ENCODE results near the gene CYSRT1.

Gene CYSRT1

GRCh38 chr9:137227054-137227852, 2.3 kb downstream of the CYSRT1 start, which contains the start of gene RNF224:
RNF224 (plus strand) TSS chr9:137227502; CDS start chr9:137228336, 834 bp downstream.
- DNase-seq: peak; percentile 39 to 86

GRCh38 chr9:137227853-137228505, 3.0 kb downstream of the CYSRT1 start:
- DNase-seq: no peak

DNA sequence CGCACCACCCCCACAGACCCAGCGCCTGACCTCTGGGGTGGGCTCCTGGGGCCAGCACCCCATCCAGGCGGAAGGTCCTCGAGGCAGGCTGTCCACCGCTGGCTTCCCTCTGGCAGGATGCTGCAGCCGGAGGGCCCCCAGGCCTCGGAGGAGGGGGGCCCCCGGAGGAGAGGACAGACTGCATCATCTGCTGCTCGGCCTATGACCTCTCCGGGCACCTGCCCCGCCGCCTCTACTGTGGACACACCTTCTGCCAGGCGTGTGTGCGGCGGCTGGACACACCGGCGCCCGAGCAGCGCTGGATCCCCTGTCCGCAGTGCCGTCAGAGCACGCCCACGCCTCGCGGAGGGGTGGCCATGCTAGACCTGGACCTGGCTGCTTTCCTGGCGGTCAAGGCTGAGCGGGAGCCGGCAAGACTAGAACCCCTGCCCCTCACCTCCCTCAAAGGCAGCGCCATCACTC, 3.6 kb downstream of the CYSRT1 start:
- DNase-seq: no peak

DNA sequence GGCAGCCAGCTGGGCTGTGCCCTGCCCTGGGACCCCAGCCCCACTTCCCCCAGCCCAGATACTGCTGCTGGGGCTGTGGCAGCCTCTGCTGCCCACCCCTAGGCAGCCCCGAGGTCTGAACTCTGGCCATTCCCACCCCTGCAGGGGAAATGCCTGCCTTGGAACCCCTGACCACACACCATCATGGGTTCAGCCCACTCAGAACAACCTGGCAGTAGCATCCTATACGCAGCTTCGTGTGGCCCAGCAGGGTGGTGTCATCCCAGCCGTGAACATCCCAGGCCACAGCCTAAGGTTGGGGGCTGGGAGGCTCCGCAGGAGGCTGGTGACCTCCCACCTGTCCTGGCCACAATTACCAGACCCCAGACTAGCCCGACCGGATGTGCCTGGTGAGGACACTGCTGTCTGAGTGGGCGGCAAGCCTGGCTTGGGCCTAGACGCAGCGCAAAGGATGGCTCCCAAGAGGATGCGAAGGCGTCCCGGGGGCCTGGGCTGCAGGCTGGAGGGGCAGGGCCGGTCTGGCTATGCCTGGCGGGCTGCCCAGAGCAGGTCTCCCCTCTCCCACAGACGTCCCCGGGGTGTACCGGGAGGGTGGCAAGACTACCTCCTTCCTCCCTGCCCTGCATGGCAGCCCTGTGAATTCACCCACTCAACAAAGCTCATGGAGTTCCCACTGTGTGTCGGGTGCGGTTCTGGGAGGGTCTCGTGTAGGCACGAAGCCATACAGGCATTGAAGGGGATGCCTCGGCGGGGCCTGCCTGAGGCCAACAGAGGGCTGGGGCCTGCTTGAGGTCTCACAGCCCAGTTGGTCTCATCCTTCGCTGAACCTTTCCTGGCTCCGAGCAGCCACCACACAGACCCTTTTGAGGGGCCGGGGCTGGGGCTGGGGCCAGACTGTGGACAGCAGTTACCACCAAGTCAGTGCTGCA, 4.3 kb downstream of the CYSRT1 start:
- DNase-seq: no peak

DNA sequence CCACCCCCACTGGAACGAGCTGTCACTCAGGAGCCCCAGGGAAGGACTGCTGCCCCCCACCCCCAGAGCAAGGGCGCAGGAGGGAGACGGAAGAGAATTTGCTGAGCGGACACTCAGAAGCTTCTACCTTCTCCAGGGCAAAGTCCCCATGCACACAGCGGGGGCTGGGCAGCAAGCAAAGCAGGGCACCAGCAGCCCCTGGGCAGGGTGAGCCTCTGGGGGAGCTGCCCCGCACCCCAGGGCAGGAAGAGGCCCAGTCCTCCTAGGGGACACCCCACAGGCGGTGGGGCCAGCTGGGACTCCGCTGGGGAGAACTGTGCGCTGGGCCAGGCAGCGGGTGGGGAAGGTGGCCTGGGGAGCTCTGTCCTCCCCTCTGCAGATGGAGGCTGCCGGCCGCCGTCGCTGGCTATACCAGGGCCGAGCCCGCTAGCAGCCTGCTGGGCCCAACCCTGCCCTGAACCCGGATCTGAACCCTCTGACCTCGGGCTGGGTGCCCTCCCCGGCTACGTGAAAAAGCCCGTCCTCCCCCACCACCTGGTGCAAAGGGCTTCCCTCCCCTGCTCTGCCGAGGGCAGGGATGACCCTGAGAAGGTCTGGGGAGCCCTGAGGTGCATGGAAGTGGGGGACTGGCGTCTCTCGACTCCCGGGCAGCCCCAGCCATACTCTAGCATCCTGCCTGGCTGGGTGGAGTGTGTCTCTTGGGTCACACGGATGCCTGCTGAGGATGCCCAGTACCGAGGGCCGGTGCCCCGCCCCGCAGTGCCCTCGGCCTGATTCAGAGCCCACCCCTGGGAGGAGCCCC, 5.1 kb downstream of the CYSRT1 start:
- no peak for DNase-seq

DNA sequence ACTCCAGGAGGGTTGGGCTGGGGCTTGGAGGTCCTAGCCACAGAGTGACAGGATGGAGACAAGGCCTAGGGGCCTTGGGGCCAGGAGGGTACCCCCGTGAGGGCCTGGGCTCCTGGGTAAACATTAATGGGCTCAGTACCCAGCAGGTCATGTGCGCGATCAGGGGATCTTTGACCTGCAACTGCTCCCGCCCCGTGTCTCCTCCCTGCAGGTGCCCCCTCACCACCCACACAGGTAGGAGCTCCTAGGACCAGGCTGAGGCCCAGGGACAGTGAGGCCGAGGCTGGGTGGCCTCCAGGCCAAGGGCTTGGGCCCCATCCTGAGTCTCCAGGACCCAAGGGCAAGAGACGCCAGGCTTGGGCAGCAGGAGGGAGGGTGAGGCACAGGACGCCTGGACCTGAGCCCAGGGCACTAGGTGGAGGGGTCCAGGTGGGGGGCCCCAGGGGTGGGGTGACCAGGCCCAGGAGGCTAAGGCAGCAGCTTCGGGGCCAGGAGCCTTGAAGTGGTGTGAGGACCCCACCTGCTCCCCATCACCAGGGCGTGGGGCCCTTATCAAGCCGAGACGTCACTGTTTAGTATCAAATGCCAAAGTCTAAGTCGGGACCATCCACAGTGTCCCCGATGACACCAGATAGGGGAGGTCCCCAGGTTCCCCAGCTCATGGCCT, 5.9 kb downstream of the CYSRT1 start, which contains the start of gene SLC34A3:
SLC34A3 (plus strand) TSS at position 197 of the 667 bp plus-strand sequence. CDS start 802 bp downstream, outside the sequence.
- DNase-seq: no peak

DNA sequence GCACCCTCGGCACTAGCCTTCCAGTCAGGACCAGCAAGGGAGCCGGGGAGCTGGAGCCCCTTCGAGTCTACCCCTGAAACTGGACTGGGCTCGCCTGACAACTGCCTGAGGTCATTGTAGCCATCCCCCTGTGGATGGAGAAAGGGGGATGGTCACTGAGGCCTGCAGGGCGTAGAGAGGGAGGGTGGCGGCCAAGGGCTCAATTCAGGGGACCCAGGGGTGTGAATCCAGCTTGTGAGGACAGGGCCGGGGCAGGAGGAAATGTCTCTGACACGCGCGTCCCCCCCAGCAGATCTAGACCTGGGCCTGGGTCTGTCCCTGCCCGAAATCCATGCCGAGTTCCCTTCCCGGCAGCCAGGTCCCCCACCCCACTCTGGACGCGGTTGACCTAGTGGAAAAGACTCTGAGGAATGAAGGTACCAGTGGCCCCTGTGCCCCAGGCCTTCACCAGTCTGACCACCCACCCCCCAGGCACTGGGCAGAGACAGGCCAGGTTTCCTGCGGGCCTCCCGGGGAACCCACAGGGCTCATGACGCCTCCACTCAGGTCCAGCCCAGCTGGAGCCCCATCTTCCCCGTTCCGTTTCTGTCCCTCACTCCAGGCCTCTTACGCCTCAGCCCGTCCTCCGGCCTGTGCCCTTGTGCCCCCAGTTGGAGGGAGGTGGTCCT, 6.5 kb downstream of the CYSRT1 start:
- no peak for DNase-seq

DNA sequence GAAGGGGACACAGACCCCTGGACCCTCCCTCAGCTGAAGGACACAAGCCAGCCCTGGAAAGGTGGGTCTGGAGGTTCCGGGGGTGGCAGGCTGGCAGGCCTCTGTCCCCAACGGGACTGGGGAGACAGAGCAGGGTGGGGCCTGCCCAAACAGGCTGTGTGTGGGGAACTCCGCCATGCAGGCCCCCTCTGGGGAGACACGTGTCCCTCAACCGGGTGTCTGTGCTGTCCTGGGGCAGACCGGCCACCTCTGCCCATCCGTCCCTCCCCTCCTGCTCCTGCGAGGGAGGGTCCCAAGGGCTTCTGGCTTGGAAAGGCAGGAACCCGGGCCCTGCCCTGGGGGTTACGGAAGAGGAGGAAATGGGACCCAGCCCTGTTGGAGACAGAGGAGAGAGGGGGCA, 7.1 kb downstream of the CYSRT1 start:
- no peak for DNase-seq

DNA sequence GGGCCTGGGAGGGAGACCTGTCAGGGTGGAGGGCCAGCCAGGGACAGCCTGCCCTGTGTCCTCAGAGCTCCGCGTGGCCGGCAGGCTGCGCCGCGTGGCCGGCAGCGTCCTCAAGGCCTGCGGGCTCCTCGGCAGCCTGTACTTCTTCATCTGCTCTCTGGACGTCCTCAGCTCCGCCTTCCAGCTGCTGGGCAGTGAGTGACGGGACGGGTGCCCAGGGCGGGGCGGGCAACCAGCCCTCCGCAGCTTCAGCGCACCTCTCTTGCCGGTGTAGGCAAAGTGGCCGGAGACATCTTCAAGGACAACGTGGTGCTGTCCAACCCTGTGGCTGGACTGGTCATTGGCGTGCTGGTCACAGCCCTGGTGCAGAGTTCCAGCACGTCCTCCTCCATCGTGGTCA, 7.5 kb downstream of the CYSRT1 start:
- DNase-seq: no peak

GRCh38 chr9:137233143-137233980, 8.4 kb downstream of the CYSRT1 start:
- DNase-seq: no peak

- no peak for DNase-seq
Observed at GRCh38 chr9:137234055-137234697, 9.2 kb downstream of the CYSRT1 start.

DNA sequence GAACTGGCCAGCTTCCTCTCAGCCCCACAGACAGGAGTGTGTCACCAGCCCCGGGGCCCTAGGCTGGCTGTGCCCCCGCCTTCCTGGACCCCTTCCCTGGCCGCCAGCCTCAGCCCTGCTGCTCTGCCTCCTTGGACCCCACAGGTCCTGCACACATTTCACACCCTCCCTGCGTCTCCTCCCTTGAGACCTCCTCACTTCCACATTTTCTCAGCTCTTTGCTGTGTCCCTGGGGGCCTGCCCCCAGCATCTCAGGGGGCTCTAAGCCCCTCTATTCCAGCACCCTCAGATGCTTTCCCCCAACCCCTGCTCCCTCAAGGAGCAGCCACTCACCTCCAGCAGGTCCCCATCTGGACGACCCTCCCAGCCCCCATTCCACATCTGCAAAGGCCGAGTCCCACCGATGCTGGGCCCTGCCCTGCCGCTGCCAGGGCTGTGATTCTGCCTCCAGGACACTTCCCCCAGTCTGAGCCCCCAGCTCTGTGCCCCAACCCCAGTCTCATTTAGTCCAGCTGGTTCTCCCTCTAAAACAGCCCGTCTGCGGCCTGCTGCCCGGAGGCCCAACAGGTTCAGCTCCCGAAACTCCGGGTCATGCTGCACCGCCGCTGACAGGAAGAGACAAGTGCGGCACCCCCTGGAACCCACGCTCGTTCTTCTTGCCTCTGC, 9.9 kb downstream of the CYSRT1 start:
- no peak for DNase-seq

DNA sequence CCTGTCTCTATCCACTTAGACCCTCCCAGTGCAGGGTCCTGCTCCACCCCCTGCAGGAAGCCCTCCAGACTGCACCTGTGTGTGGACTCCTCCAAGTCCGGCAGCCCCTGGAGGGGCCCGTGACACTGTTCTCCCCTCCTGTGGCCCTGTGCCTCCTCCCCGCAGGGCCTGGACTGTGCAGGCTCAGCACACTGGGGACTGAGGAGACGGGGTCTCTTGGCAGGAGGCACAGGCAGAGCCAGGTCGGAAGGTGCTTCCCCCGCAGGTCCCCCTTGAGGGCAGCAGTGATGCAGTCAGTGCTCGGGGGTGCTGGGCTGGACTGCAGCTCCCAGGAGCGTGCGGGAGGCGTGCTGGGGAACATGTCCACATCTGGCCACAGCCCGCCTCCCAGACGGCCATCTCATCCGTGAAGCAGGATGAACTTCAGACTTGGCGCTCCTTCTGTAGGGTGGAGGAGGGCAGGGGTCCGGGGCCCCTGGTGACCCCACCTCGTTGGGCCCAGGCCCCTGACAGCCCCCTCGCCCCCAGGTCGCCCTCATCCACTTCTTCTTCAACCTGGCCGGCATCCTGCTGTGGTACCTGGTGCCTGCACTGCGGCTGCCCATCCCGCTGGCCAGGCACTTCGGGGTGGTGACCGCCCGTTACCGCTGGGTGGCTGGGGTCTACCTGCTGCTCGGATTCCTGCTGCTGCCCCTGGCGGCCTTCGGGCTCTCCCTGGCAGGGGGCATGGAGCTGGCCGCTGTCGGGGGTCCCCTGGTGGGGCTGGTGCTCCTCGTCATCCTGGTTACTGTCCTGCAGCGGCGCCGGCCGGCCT, 10.7 kb downstream of the CYSRT1 start:
- no peak for DNase-seq

GRCh38 chr9:137236238-137236935, 11.4 kb downstream of the CYSRT1 start:
- DNase-seq: peak; percentile 39 to 89

- DNase-seq: no peak
Observed at GRCh38 chr9:137236936-137237421, 12.0 kb downstream of the CYSRT1 start.

GRCh38 chr9:137237759-137238726, 13.1 kb downstream of the CYSRT1 start:
- peak; percentile 35 to 67 for DNase-seq
